H1 (cell line): ENCODE measurements around the gene INSYN1. TPM values are rescaled to one million over a fixed set of nuclear protein-coding genes. Genes with fewer than 3 reads are reported as not detected.

ENCODE experiments used
- polyA plus RNA-seq, 7 experiments: library from polyadenylated mRNA; depleted of rRNA in 3 of 7; stranded (reverse) in 5 of 7; unstranded in 2 of 7; fragments of >200 nt in 5 of 7; fragments of 200-250 nt in 2 of 7; gene quantifications; 1 replicate in 5 of 7; 2 replicates in 1 of 7; 4 replicates in 1 of 7; pipeline versions ENCODE4 v1.2.1 to v1.2.3, GENCODE V29; 2011 to 2013; ENCODE audit warnings: missing spikeins in 2 of 7, mixed read lengths in 2 of 7
- total RNA-seq: library from RNA; stranded (reverse); fragmentation: NEBNext Ultra II Directional; extraction: Animal tissue kit (Norgen Biotek cat#: 25700); gene quantifications from 2 replicates; pipeline ENCODE4 v1.2.1, GENCODE V29; 2021
- TF ChIP-seq, protein P1 (sequence below), 3 experiments: IDR thresholded peaks; 1 replicate in 2 of 3; 2 replicates in 1 of 3; pipeline versions ENCODE4 v1.5.1 to v1.6.1; 2011; ENCODE audit warnings: low read length in 3 of 3, mild to moderate bottlenecking in 3 of 3, inconsistent platforms in 2 of 3, low read depth in 1 of 3, moderate library complexity in 1 of 3; ENCODE audit not compliant: insufficient read depth in 1 of 3; ENCODE audit errors: control extremely low read depth in 1 of 3

INSYN1 gene
- total and polyA plus RNA-seq, 2 of the 8 experiments (the other 6 are each of a cell fraction or from before 2014, with no cell fraction given) = 7.2 to 10.2 TPM

GRCh38 chr15:73723191-73723590 is 30.0 kb downstream of the INSYN1 start (continued):
- TF ChIP-seq, protein P1, sequence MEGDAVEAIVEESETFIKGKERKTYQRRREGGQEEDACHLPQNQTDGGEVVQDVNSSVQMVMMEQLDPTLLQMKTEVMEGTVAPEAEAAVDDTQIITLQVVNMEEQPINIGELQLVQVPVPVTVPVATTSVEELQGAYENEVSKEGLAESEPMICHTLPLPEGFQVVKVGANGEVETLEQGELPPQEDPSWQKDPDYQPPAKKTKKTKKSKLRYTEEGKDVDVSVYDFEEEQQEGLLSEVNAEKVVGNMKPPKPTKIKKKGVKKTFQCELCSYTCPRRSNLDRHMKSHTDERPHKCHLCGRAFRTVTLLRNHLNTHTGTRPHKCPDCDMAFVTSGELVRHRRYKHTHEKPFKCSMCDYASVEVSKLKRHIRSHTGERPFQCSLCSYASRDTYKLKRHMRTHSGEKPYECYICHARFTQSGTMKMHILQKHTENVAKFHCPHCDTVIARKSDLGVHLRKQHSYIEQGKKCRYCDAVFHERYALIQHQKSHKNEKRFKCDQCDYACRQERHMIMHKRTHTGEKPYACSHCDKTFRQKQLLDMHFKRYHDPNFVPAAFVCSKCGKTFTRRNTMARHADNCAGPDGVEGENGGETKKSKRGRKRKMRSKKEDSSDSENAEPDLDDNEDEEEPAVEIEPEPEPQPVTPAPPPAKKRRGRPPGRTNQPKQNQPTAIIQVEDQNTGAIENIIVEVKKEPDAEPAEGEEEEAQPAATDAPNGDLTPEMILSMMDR (IDR thresholded peaks at IDR 0.05; ENCODE audit: control extremely low read depth in 1 of 3, insufficient read depth in 1 of 3, low read depth in 1 of 3, low read length in 3 of 3) = no peak
